Activated CD8-positive, alpha-beta T cell treated with anti-CD3 and anti-CD28 coated beads for 36 hours (primary cell): ENCODE results near the gene SOBP. TPM values are rescaled to one million over a fixed set of nuclear protein-coding genes. Genes with fewer than 3 reads are reported as not detected.

Experiments
- ATAC-seq: fragments of 200-7000 bp; cut with Tn5 transposase; one replicate; pipeline ENCODE4 v1.10.0; 2021; ENCODE audit warnings: mild to moderate bottlenecking, moderate library complexity
- CTCF ChIA-PET: fragments of 350-600 bp; sonication (Branson Sonifier 250); formaldehyde crosslinking; loops from one replicate; lab custom pipeline; 2021; ENCODE audit warnings: antibody characterized with exemption; lab: Charles Lee
- POLR2A ChIA-PET: fragments of 350-600 bp; sonication (Branson Sonifier 250); formaldehyde crosslinking; loops from one replicate; lab custom pipeline; 2021; ENCODE audit warnings: antibody characterized with exemption; lab: Charles Lee
- DNase-seq: peaks from one replicate; pipeline ENCODE4 v3.0.0-alpha.2; 2020
- H3K27ac Mint-ChIP-seq: one replicate; pipeline ENCODE4 v1.8.0; 2021; ENCODE audit warnings: mild to moderate bottlenecking, mixed read lengths
- H3K27me3 Mint-ChIP-seq: one replicate; pipeline ENCODE4 v1.8.0; 2021; ENCODE audit warnings: mixed read lengths
- H3K36me3 Mint-ChIP-seq: one replicate; pipeline ENCODE4 v1.8.0; 2021; ENCODE audit warnings: low read depth, mixed read lengths
- H3K4me1 Mint-ChIP-seq: one replicate; pipeline ENCODE4 v1.8.0; 2021; ENCODE audit warnings: low read depth, mixed read lengths
- H3K4me3 Mint-ChIP-seq: one replicate; pipeline ENCODE4 v1.8.0; 2021; ENCODE audit warnings: mild to moderate bottlenecking, moderate library complexity, mixed read lengths
- H3K9me3 Mint-ChIP-seq: one replicate; pipeline ENCODE4 v1.8.0; 2021; ENCODE audit warnings: mixed read lengths
- CTCF ChIP-seq: fragments of 200-600 bp; IDR thresholded peaks from one replicate; pipeline ENCODE4 v1.8.0; 2022; ENCODE audit warnings: antibody characterized with exemption, mild to moderate bottlenecking
- intact Hi-C: fragments of 100-400 bp; cut with micrococcal nuclease; formaldehyde crosslinking; loops from one replicate; pipeline ENCODE4 v1.10.0; 2022
- total RNA-seq, 2 experiments: library from RNA; stranded (reverse); gene quantifications; one replicate each; pipeline ENCODE4 v1.2.3, GENCODE V29; 2021

SOBP gene
- total RNA-seq, 2 experiments from 2014 or later, result 0.77 to 1.1 TPM

- DNase-seq (no peak), ATAC-seq (no peak)
- no peak for TF ChIP-seq CTCF
- ChIA-PET CTCF (interaction anchor here (0.9 to 1.1 kb wide), 2 partner anchors 14 to 21 kb away, joined by 3 read pairs; no protein-coding TSS in a partner anchor), POLR2A (interaction anchor here (1.1 to 1.2 kb wide), 2 partner anchors 9 to 18 kb away, joined by 3 read pairs; no protein-coding TSS in a partner anchor)
- H3K36me3 Mint-ChIP-seq, result peaks cover 3% of the 10 kb centered on the region
- intact Hi-C loops, result no loop called here
- H3K27me3 Mint-ChIP-seq, result peaks cover 50% of the 10 kb centered on the region
- no peak overlapping the region for H3K4me3 Mint-ChIP-seq
- H3K4me1 Mint-ChIP-seq, result peaks cover 6% of the 10 kb centered on the region
- no peak overlapping the region for H3K27ac Mint-ChIP-seq
- no peaks in the 10 kb centered on the region for H3K9me3 Mint-ChIP-seq
Observed at GRCh38 chr6:107636486-107636885, 146.6 kb downstream of the SOBP start.

- peaks cover 6% of the 10 kb centered on the region for H3K4me1 Mint-ChIP-seq
- peaks cover 42% of the 10 kb centered on the region for H3K27me3 Mint-ChIP-seq
- H3K9me3 Mint-ChIP-seq, result no peaks in the 10 kb centered on the region
- H3K36me3 Mint-ChIP-seq, result peaks cover 3% of the 10 kb centered on the region
- H3K4me3 Mint-ChIP-seq, result no peak overlapping the region
- intact Hi-C loops, result no loop called here
- ChIA-PET POLR2A (interaction anchor here (1.2 kb wide), 1 partner anchor 10 kb away, joined by 3 read pairs; no protein-coding TSS in a partner anchor), CTCF (interaction anchor here (0.7 to 1.4 kb wide), 5 partner anchors 10 to 388 kb away, joined by 3 to 4 read pairs (median 4); no protein-coding TSS in a partner anchor)
- DNase-seq, result no peak
- H3K27ac Mint-ChIP-seq, result no peak overlapping the region
- no peak for TF ChIP-seq CTCF
- ATAC-seq, result no peak
Observed at GRCh38 chr6:107637316-107638315, 147.7 kb downstream of the SOBP start.

GRCh38 chr6:107638493-107638892, 148.6 kb downstream of the SOBP start:
- POLR2A ChIA-PET, result no interaction called here
- Mint-ChIP-seq H3K4me1 (peaks cover 2% of the 10 kb centered on the region), H3K27me3 (peaks cover 34% of the 10 kb centered on the region), H3K36me3 (peaks cover 3% of the 10 kb centered on the region), H3K9me3 (no peaks in the 10 kb centered on the region), H3K4me3 (no peak overlapping the region), H3K27ac (no peak overlapping the region)
- CTCF ChIA-PET, result interaction anchor here (1.4 kb wide), 1 partner anchor 11 kb away, joined by 4 read pairs; no protein-coding TSS in a partner anchor
- TF ChIP-seq CTCF, result no peak
- ATAC-seq (no peak), DNase-seq (no peak)
- intact Hi-C loops, result no loop called here

DNA sequence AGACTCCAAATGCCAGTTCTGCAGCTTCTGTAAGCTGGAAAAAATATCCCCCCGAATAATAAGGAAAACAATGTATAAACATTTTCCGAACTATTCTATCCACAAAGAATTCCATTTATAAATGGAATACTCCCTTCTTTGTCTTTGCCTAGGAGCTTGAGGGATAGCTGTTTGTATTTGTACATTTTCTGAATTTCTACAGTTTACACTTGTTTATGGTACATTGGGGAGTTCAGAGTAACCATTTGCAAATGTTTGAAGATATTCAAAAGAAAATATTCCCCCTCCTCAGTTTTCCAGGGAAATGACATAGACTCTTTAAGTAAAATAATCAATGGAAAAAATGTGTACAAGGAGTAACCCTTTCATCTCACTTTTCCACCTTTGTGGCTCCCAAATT, 149.6 kb downstream of the SOBP start:
- CTCF ChIA-PET, result interaction anchor here (1.2 kb wide), 1 partner anchor 14 kb away, joined by 3 read pairs; no protein-coding TSS in a partner anchor
- intact Hi-C loops, result no loop called here

More for the DNA sequence above, 149.6 kb downstream of the SOBP start:
- H3K4me1 Mint-ChIP-seq, result no peaks in the 10 kb centered on the region
- ATAC-seq (no peak), DNase-seq (no peak)
- H3K9me3 Mint-ChIP-seq, result no peaks in the 10 kb centered on the region
- H3K4me3 Mint-ChIP-seq, result no peak overlapping the region
- TF ChIP-seq CTCF, result no peak
- POLR2A ChIA-PET, result interaction anchor here (0.6 kb wide), 1 partner anchor 350 kb away, joined by 6 read pairs; no protein-coding TSS in a partner anchor
- H3K27me3 Mint-ChIP-seq, result peaks cover 27% of the 10 kb centered on the region
- H3K36me3 Mint-ChIP-seq, result no peaks in the 10 kb centered on the region
- no peak overlapping the region for H3K27ac Mint-ChIP-seq
